Measurements from ENCODE around the gene SPAG16. TPM values are rescaled to one million over a fixed set of nuclear protein-coding genes. Genes with fewer than 3 reads are reported as not detected.

Gene SPAG16
- total RNA-seq, 2 donors from 2014 or later, result 27.1 to 29.2 TPM

GRCh38 chr2:214031566-214031965 is 747.3 kb downstream of the SPAG16 start:
- no peak overlapping the region for H3K4me3 ChIP-seq
- DNase-seq (ENCODE audit: low spot score), result no peak
- whole genome bisulfite sequencing, result 76% methylated on average over 1 of the region's 1 CpG
- H3K4me1 ChIP-seq (replicated peaks), result no peaks in the 10 kb centered on the region
- H3K27me3 ChIP-seq (replicated peaks; ENCODE audit: insufficient read depth), result no peaks in the 10 kb centered on the region
- intact Hi-C loops (cut with DNase I), result no loop called here
- no peaks in the 10 kb centered on the region for H3K9me3 ChIP-seq
- no peak overlapping the region for H3K27ac ChIP-seq
- TF ChIP-seq CTCF (IDR thresholded peaks at IDR 0.05), result no peak
- no peaks in the 10 kb centered on the region for H3K36me3 ChIP-seq

- intact Hi-C loops (cut with DNase I), result no loop called here
- H3K27me3 ChIP-seq (replicated peaks; ENCODE audit: insufficient read depth), result no peaks in the 10 kb centered on the region
- no peaks in the 10 kb centered on the region for H3K4me1 ChIP-seq (replicated peaks)
- H3K4me3 ChIP-seq, result no peak overlapping the region
- TF ChIP-seq POLR2AphosphoS5 (IDR thresholded peaks at IDR 0.05), result no peak
- no peak for TF ChIP-seq CTCF (IDR thresholded peaks at IDR 0.05)
- TF ChIP-seq POLR2A (IDR thresholded peaks at IDR 0.05), result no peak
- H3K9me3 ChIP-seq, result no peaks in the 10 kb centered on the region
- WGBS, result 93% methylated on average over 3 of the region's 3 CpGs
- H3K36me3 ChIP-seq, result no peaks in the 10 kb centered on the region
- no peak overlapping the region for H3K27ac ChIP-seq
- no peak for DNase-seq (ENCODE audit: low spot score)
Observed at GRCh38 chr2:214034417-214034816, 750.2 kb downstream of the SPAG16 start.

- TF ChIP-seq POLR2A (IDR thresholded peaks at IDR 0.05), result no peak
- TF ChIP-seq CTCF (IDR thresholded peaks at IDR 0.05), result no peak
- TF ChIP-seq POLR2AphosphoS5 (IDR thresholded peaks at IDR 0.05), result no peak
- H3K9me3 ChIP-seq, result no peaks in the 10 kb centered on the region
- H3K27ac ChIP-seq, result no peak overlapping the region
- no peaks in the 10 kb centered on the region for H3K36me3 ChIP-seq
- 89% methylated on average over 7 of the region's 8 CpGs for WGBS
- H3K4me1 ChIP-seq (replicated peaks), result no peaks in the 10 kb centered on the region
- no peaks in the 10 kb centered on the region for H3K27me3 ChIP-seq (replicated peaks; ENCODE audit: insufficient read depth)
- H3K4me3 ChIP-seq, result no peak overlapping the region
- no peak for DNase-seq (ENCODE audit: low spot score)
- intact Hi-C loops (cut with DNase I), result no loop called here
Observed at GRCh38 chr2:214035091-214035852, 751.0 kb downstream of the SPAG16 start.

GRCh38 chr2:214035921-214036320 is 751.7 kb downstream of the SPAG16 start:
- H3K27ac ChIP-seq, result no peak overlapping the region
- 93% methylated on average over 2 of the region's 2 CpGs for WGBS
- no peak overlapping the region for H3K4me3 ChIP-seq
- no peaks in the 10 kb centered on the region for H3K4me1 ChIP-seq (replicated peaks)
- no peaks in the 10 kb centered on the region for H3K27me3 ChIP-seq (replicated peaks; ENCODE audit: insufficient read depth)
- no peaks in the 10 kb centered on the region for H3K36me3 ChIP-seq
- no peaks in the 10 kb centered on the region for H3K9me3 ChIP-seq
- no peak for DNase-seq (ENCODE audit: low spot score)
- TF ChIP-seq CTCF (IDR thresholded peaks at IDR 0.05) (no peak), POLR2A (IDR thresholded peaks at IDR 0.05) (no peak), POLR2AphosphoS5 (IDR thresholded peaks at IDR 0.05) (no peak)
- intact Hi-C loops (cut with DNase I), result no loop called here

GRCh38 chr2:214038186-214038585 is 753.9 kb downstream of the SPAG16 start:
- intact Hi-C loops (cut with DNase I), result no loop called here
- H3K27ac ChIP-seq, result no peak overlapping the region
- H3K36me3 ChIP-seq, result no peaks in the 10 kb centered on the region
- H3K4me1 ChIP-seq (replicated peaks), result no peaks in the 10 kb centered on the region
- DNase-seq (ENCODE audit: low spot score), result no peak
- H3K27me3 ChIP-seq (replicated peaks; ENCODE audit: insufficient read depth), result no peaks in the 10 kb centered on the region
- no peak overlapping the region for H3K4me3 ChIP-seq
- no peaks in the 10 kb centered on the region for H3K9me3 ChIP-seq
- TF ChIP-seq CTCF (IDR thresholded peaks at IDR 0.05) (no peak), POLR2A (IDR thresholded peaks at IDR 0.05) (no peak), POLR2AphosphoS5 (IDR thresholded peaks at IDR 0.05) (no peak)

Measured in prostate gland (tissue), 2 donors.